Activated T-cell treated with anti-CD3 and anti-CD28 coated beads, Interleukin-2, amount 50 U/mL, for 72 hours (primary cell): Measurements from ENCODE around the gene GPM6B. TPM values are rescaled to one million over a fixed set of nuclear protein-coding genes. Genes with fewer than 3 reads are reported as not detected.
"Not testable (repeated sequence)": the region's sequence is repeated elsewhere in the genome, so short reads cannot be mapped to it uniquely, and the experiment has no call there.

Experiments
- ATAC-seq, 2 donors: fragments of 150-1000 bp; cut with Tn5 transposase; replicated peaks in 1 of 2; 2 replicates each; pipeline ENCODE4 v1.10.0; 2021; ENCODE audit warnings: moderate library complexity in 2 of 2, mild to moderate bottlenecking in 1 of 2
- DNase-seq, 2 donors: peaks; one replicate each; pipeline ENCODE4 v3.0.0; 2021 to 2022; ENCODE audit warnings: mixed read lengths in 1 of 2
- H3K27ac Mint-ChIP-seq: one replicate; pipeline ENCODE4 v1.8.0; 2022; ENCODE audit warnings: mild to moderate bottlenecking, moderate library complexity, mixed read lengths
- H3K27me3 Mint-ChIP-seq: one replicate; pipeline ENCODE4 v1.8.0; 2022; ENCODE audit warnings: low read depth, mixed read lengths
- H3K36me3 Mint-ChIP-seq, 2 donors: one replicate each; pipeline ENCODE4 v1.8.0; 2022; ENCODE audit warnings: mixed read lengths in 2 of 2, mild to moderate bottlenecking in 1 of 2; ENCODE audit not compliant: insufficient read depth in 2 of 2
- H3K4me1 Mint-ChIP-seq: one replicate; pipeline ENCODE4 v1.8.0; 2022; ENCODE audit warnings: low read depth, mixed read lengths
- H3K4me3 Mint-ChIP-seq, 2 donors: one replicate each; pipeline ENCODE4 v1.8.0; 2022; ENCODE audit warnings: mild to moderate bottlenecking in 2 of 2, mixed read lengths in 2 of 2, moderate library complexity in 2 of 2
- H3K9me3 Mint-ChIP-seq, 2 donors: one replicate each; pipeline ENCODE4 v1.8.0; 2022; ENCODE audit warnings: mixed read lengths in 2 of 2
- total RNA-seq, 2 donors: library from RNA; stranded (reverse); gene quantifications; one replicate each; pipeline ENCODE4 v1.2.3, GENCODE V29; 2022

GPM6B gene
- total RNA-seq, 2 donors from 2014 or later, result not detected

GRCh38 chrX:13730523-13730922 lies 86.4 kb downstream of the GPM6B start:
- H3K4me3 Mint-ChIP-seq, ATAC-seq, DNase-seq, H3K27ac Mint-ChIP-seq, H3K9me3 Mint-ChIP-seq, H3K27me3 Mint-ChIP-seq: not testable (repeated sequence)
- Mint-ChIP-seq H3K4me1 (peaks cover 69% of the 10 kb centered on the region), H3K36me3 (peaks cover 26 to 53% of the 10 kb centered on the region in 2 donors)

GRCh38 chrX:13726583-13726982 lies 90.3 kb downstream of the GPM6B start:
- not testable (repeated sequence) for ATAC-seq, DNase-seq, H3K27me3 Mint-ChIP-seq, H3K9me3 Mint-ChIP-seq
- Mint-ChIP-seq H3K36me3 (peaks cover 26 to 47% of the 10 kb centered on the region in 2 donors), H3K4me3 (peak overlapping the region in 1 of 2 donors; percentile 79), H3K27ac (peak overlapping the region; percentile 85), H3K4me1 (peaks cover 54% of the 10 kb centered on the region)

- peaks cover 24 to 44% of the 10 kb centered on the region in 2 donors for H3K36me3 Mint-ChIP-seq
- not testable (repeated sequence) for H3K27me3 Mint-ChIP-seq, H3K27ac Mint-ChIP-seq, ATAC-seq, H3K9me3 Mint-ChIP-seq
- H3K4me1 Mint-ChIP-seq, result peaks cover 42% of the 10 kb centered on the region
- peak; percentile 36 to 60 for DNase-seq
- peak overlapping the region in 1 of 2 donors; percentile 79 for H3K4me3 Mint-ChIP-seq
These were observed 92.0 kb downstream of the GPM6B start for GRCh38 chrX:13724878-13725277.

- H3K4me1 Mint-ChIP-seq, result peaks cover 26% of the 10 kb centered on the region
- H3K9me3 Mint-ChIP-seq, result peaks cover 2 to 4% of the 10 kb centered on the region in 2 donors
- no peak for DNase-seq
- peak overlapping the region; percentile 42 for H3K27ac Mint-ChIP-seq
- no peak overlapping the region for H3K4me3 Mint-ChIP-seq
- H3K27me3 Mint-ChIP-seq, result peaks cover 7% of the 10 kb centered on the region
- ATAC-seq, result no peak
- H3K36me3 Mint-ChIP-seq, result peaks cover 17 to 37% of the 10 kb centered on the region in 2 donors
These were observed 94.9 kb downstream of the GPM6B start for GRCh38 chrX:13721819-13722519.

GRCh38 chrX:13721371-13721770 lies 95.5 kb downstream of the GPM6B start:
- no peak for DNase-seq
- peaks cover 0 to under 1% of the 10 kb centered on the region in 2 donors for H3K9me3 Mint-ChIP-seq
- H3K27me3 Mint-ChIP-seq, result peaks cover 7% of the 10 kb centered on the region
- peak overlapping the region; percentile 76 for H3K27ac Mint-ChIP-seq
- H3K4me1 Mint-ChIP-seq, result peaks cover 22% of the 10 kb centered on the region
- H3K4me3 Mint-ChIP-seq, result no peak overlapping the region
- no peak for ATAC-seq
- H3K36me3 Mint-ChIP-seq, result peaks cover 12 to 34% of the 10 kb centered on the region in 2 donors

Other genes with a start within 250 kb of the GPM6B start
- gene EGFL6, start 247.5 kb downstream of the GPM6B start, total RNA-seq, result 1 to 10 TPM; 2.4 to 3.6 TPM
- 1 to 10 TPM; 4.4 to 4.6 TPM for gene TCEANC, start 164.0 kb downstream of the GPM6B start, total RNA-seq
- 10 to 100 TPM; 56.0 to 71.6 TPM for gene RAB9A, start 128.0 kb downstream of the GPM6B start, total RNA-seq
- 10 to 100 TPM; 21.8 to 26.2 TPM for gene TRAPPC2, start 82.5 kb downstream of the GPM6B start, total RNA-seq
- gene OFD1, start 82.3 kb downstream of the GPM6B start, total RNA-seq, result 10 to 100 TPM; 63.7 to 66.7 TPM
- 10 to 100 TPM; 12.8 to 13.4 TPM for gene GEMIN8, start 212.8 kb upstream of the GPM6B start, total RNA-seq